Esophagus muscularis mucosa (tissue), 4 donors: Measurements from ENCODE around the gene ZFP1. TPM values are rescaled to one million over a fixed set of nuclear protein-coding genes. Genes with fewer than 3 reads are reported as not detected.
A peak's percentile ranks its signal among the peaks of the same experiment; 100 is the strongest.

Experiments used
- DNase-seq: peaks from one replicate; pipeline ENCODE4 v3.0.0-alpha.2; 2017; ENCODE audit errors: extremely low spot score
- H3K27ac ChIP-seq, 4 donors: fragments of 200-600 bp; sonication (generic); replicated peaks in 1 of 4; 1 replicate in 3 of 4; 2 replicates in 1 of 4; pipeline ENCODE4 v1.5.1; 2016 to 2019; ENCODE audit warnings: mild to moderate bottlenecking in 1 of 4
- H3K27me3 ChIP-seq, 4 donors: fragments of 200-600 bp; sonication (generic); one replicate each; pipeline versions ENCODE4 v1.5.1 to v1.6.0; 2016 to 2019
- H3K36me3 ChIP-seq, 4 donors: fragments of 200-600 bp; sonication (generic); one replicate each; pipeline ENCODE4 v1.5.1; 2016 to 2019
- H3K4me1 ChIP-seq, 4 donors: fragments of 200-600 bp; sonication (generic); one replicate each; pipeline ENCODE4 v1.5.1; 2016 to 2019
- H3K4me3 ChIP-seq, 4 donors: fragments of 200-600 bp; sonication (generic); 1 replicate in 2 of 4; 2 replicates in 2 of 4; pipeline ENCODE4 v1.5.1; 2016 to 2019; ENCODE audit warnings: mild to moderate bottlenecking in 4 of 4, moderate library complexity in 1 of 4
- H3K9me3 ChIP-seq, 4 donors: fragments of 200-600 bp; sonication (generic); 1 replicate in 3 of 4; 2 replicates in 1 of 4; pipeline ENCODE4 v1.5.1; 2016 to 2019
- EP300 ChIP-seq: sonication (generic); formaldehyde crosslinking; IDR thresholded peaks from one replicate; pipeline ENCODE4 v1.6.1; 2017; ENCODE audit warnings: antibody characterized with exemption
- POLR2A ChIP-seq: fragments of 450-650 bp; IDR thresholded peaks from one replicate; pipeline ENCODE4 v1.6.1; 2017; ENCODE audit warnings: antibody characterized with exemption, moderate library complexity, mild to moderate bottlenecking, low read depth
- POLR2AphosphoS5 ChIP-seq, 2 donors: sonication (generic); formaldehyde crosslinking; IDR thresholded peaks; one replicate each; pipeline ENCODE4 v1.6.1; 2017; ENCODE audit warnings: antibody characterized with exemption in 2 of 2
- WGBS: methylation state at CpG from one replicate; pipeline ENCODE4 v1.1.5; 2018; 5-methylcytosine and 5-hydroxymethylcytosine counted together
- intact Hi-C: fragments of 100-400 bp; cut with DNase I; formaldehyde crosslinking; loops from one replicate; pipeline ENCODE4 v1.15.1; 2023
- total RNA-seq, 4 donors: library from RNA; depleted of rRNA; stranded (reverse); fragments of >200 nt; gene quantifications; one replicate each; pipeline versions ENCODE4 v1.1.0 to v1.2.1, GENCODE V29; 2016
- TF ChIP-seq, protein P1 (sequence below), 3 experiments: fragments of 200-600 bp in 2 of 3; fragments of 450-650 bp in 1 of 3; sonication (generic) in 2 of 3; IDR thresholded peaks; one replicate each; pipeline ENCODE4 v1.5.1; 2017 to 2019; ENCODE audit warnings: antibody characterized with exemption in 3 of 3, mild to moderate bottlenecking in 2 of 3, moderate library complexity in 1 of 3

The ZFP1 gene
- total RNA-seq, 4 donors from 2014 or later = 8.4 to 17.4 (median 12.0) TPM

DNA sequence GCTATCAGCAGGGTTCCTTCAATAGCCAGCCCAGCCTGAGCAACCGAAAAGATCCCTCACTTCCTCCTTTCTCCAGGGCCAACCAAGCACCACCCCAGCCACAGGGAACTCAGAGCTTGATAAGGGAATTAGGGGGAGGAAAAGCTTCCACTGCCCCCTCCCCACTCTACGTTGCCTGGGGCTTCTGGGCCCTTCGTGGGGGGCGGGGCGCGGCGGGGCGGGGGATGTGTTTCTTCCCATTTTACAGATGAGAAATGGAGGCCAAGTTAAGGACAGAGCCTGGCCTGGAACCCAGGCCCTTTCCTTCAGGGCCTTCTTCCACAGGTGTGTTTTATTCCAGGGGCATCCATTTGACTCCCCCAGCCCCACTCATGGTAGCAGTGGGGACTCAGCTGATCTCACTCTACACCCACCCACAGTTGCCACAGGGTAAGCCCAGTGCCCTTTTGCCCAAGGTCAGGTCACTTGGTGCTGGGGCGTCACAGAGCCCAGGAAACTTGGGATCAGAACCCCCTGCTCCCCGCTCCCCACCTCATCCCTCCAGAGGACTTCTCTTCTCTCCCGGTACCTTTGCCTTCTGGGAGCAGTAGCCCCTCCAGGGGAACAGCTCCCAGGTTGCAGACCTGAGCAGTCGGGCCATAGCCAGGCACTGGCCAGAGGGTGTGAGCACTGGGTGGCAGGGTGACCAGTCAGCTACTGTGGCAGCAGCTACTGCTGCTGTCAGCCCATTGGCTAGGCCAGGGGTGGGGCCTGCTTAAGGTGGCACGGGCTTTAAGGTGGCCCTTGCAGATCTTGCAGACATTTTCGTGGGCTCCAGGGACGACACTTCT, 32.0 kb upstream of the ZFP1 start, which contains the start of gene LDHD:
TSS of gene LDHD (minus strand) at position 700 of the 830 bp plus-strand sequence. CDS start at position 640, 60 bp downstream.
- no peak for DNase-seq
- peak within 1 kb of the TSS; percentile 57 to 69 (median 60) for H3K4me3 ChIP-seq
- TF ChIP-seq POLR2A (no peak), EP300 (no peak), POLR2AphosphoS5 (IDR thresholded peaks at IDR 0.05) (peak; percentile 85 to 89)
- 39% methylated on average over 11 of the region's 15 CpGs for WGBS
- H3K27ac ChIP-seq = peak within 1 kb of the TSS; percentile 10 to 73 (median 52)
- no peaks in the 10 kb centered on the region for H3K27me3 ChIP-seq
- intact Hi-C loops = no loop called here
- H3K9me3 ChIP-seq = peaks cover 0 to under 1% (median 0%) of the 10 kb centered on the region in 4 donors
- H3K36me3 ChIP-seq = peaks cover 0 to 13% (median 6%) of the 10 kb centered on the region in 4 donors
- H3K4me1 ChIP-seq = peaks cover 31 to 45% (median 40%) of the 10 kb centered on the region in 4 donors

DNA sequence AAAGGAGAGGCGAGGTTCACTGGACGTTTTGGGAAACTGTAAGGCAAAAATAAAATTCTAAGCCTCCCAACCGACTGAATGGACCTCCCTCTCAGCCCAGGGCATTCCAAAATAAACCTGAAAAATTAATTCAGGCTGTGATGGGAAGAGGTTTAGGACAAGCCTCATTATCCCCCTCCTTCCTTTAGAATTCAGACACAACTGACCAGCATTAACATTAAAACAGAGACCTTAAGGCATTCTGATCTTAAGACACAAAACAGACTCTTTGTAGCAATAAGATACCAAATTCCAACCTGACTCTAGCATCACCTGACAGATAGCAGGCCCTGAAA, 31.4 kb upstream of the ZFP1 start:
- intact Hi-C loops = no loop called here
- Histone ChIP-seq H3K27me3 (no peaks in the 10 kb centered on the region), H3K9me3 (peaks cover 0 to 6% (median 2%) of the 10 kb centered on the region in 4 donors), H3K36me3 (peaks cover 0 to 13% (median 6%) of the 10 kb centered on the region in 4 donors), H3K4me1 (peaks cover 25 to 40% (median 35%) of the 10 kb centered on the region in 4 donors), H3K4me3 (peak overlapping the region; percentile 57 to 69 (median 60)), H3K27ac (peak overlapping the region in 2 of 4 donors; percentile 46 to 73)
- WGBS = 37% methylated on average over 3 of the region's 3 CpGs
- TF ChIP-seq POLR2A (no peak), POLR2AphosphoS5 (IDR thresholded peaks at IDR 0.05) (no peak), EP300 (no peak)
- TF ChIP-seq, protein P1, sequence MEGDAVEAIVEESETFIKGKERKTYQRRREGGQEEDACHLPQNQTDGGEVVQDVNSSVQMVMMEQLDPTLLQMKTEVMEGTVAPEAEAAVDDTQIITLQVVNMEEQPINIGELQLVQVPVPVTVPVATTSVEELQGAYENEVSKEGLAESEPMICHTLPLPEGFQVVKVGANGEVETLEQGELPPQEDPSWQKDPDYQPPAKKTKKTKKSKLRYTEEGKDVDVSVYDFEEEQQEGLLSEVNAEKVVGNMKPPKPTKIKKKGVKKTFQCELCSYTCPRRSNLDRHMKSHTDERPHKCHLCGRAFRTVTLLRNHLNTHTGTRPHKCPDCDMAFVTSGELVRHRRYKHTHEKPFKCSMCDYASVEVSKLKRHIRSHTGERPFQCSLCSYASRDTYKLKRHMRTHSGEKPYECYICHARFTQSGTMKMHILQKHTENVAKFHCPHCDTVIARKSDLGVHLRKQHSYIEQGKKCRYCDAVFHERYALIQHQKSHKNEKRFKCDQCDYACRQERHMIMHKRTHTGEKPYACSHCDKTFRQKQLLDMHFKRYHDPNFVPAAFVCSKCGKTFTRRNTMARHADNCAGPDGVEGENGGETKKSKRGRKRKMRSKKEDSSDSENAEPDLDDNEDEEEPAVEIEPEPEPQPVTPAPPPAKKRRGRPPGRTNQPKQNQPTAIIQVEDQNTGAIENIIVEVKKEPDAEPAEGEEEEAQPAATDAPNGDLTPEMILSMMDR (IDR thresholded peaks at IDR 0.05) = no peak
- DNase-seq = no peak

DNA sequence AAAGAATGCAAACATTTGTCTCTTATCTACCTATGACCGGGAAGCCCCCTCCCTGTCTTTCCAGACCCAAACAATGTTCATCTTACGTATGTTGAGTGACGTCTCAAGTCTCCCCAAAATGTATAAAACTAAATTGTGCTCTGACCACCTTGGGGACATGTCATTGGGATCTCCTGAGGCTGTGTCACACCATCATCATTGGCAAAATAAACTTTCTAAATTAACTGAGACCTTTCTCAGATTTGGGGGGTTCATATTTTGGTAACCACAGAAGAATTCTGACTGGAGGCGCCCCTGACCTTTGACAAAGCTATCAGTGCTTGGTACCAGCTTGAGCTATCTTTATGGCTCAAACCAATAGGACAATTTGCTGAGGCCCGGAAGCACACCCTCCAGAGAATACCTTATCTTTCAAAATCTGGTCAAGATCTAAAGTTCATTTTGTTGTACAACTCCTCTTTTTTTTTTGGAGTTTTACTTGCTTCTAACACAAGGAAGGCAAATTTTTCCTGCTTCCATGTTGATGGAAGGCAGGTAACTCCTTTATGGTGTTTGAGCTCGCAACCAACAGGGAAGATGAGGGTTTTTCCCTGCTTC, 29.3 kb upstream of the ZFP1 start:
- peaks cover 0 to 5% (median 1%) of the 10 kb centered on the region in 4 donors for H3K36me3 ChIP-seq
- peaks cover 0 to 13% (median 6%) of the 10 kb centered on the region in 4 donors for H3K9me3 ChIP-seq
- intact Hi-C loops = no loop called here
- DNase-seq = no peak
- peaks cover 20 to 24% (median 22%) of the 10 kb centered on the region in 4 donors for H3K4me1 ChIP-seq
- TF ChIP-seq EP300 (no peak), POLR2AphosphoS5 (IDR thresholded peaks at IDR 0.05) (no peak), POLR2A (no peak)
- TF ChIP-seq, protein P1 (IDR thresholded peaks at IDR 0.05) = no peak
- H3K27ac ChIP-seq = no peak overlapping the region
- no peak overlapping the region for H3K4me3 ChIP-seq
- 87% methylated on average over 6 of the region's 6 CpGs for WGBS
- no peaks in the 10 kb centered on the region for H3K27me3 ChIP-seq

DNA sequence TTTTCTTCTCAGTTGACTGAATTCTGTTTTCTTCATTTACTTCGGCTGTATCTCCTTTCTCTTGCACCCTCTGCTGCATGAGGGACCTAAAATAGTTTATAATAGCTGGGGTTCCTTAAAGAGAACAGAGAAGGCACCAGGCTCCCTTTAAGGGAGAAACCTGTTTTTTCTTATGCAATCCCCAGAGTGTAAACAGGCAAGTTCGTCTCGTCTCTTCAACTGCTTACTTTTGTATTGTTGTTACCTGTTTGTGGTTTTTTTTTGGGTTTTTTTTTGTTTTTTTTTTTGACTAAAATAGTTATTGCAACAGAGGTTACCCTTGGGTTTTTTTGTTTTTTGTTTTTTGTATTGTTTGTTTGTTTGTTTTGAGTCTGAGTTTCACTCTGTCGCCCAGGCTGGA, 28.1 kb upstream of the ZFP1 start:
- DNase-seq = no peak
- WGBS = 87% methylated on average over 4 of the region's 4 CpGs
- TF ChIP-seq, protein P1 (IDR thresholded peaks at IDR 0.05) = no peak
- TF ChIP-seq POLR2AphosphoS5 (IDR thresholded peaks at IDR 0.05) (no peak), POLR2A (no peak), EP300 (no peak)

DNA sequence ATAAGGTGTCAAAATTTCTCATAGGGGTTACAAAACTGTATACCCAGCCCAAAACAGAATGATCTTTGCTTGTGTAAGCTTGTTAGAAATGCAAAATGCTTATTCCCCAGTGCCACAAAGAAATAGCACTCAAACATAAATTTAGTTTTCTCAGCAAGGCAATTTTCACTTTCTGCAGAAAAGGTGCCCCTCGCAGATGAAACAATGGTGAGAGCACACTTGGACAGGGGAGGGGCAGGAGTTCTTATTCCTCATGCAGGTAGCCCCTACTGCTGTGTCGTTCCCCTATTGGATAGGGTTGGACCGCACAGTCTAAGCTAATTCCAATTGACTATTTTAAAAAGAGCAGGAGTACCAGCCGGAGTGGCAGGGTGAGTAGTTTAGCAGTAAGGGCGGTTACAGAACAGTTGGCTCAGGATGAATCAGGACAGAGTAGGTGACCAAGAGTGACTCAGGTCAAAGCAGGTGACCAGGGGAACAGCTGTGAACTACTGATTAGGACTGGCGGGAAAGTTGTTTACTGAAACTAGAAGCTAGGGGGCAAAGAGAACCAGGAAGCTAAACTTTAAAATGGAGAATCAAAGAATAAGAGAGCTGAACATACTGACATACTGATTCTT, 26.3 kb upstream of the ZFP1 start:
- intact Hi-C loops = no loop called here
- 93% methylated on average over 6 of the region's 6 CpGs for WGBS
- no peak overlapping the region for H3K4me3 ChIP-seq
- H3K27ac ChIP-seq = no peak overlapping the region
- no peak for DNase-seq
- H3K27me3 ChIP-seq = no peaks in the 10 kb centered on the region
- peaks cover 0 to 13% (median 6%) of the 10 kb centered on the region in 4 donors for H3K9me3 ChIP-seq
- H3K4me1 ChIP-seq = peaks cover 0 to 1% (median under 1%) of the 10 kb centered on the region in 4 donors
- H3K36me3 ChIP-seq = no peaks in the 10 kb centered on the region
- no peak for TF ChIP-seq POLR2A
- TF ChIP-seq, protein P1 (IDR thresholded peaks at IDR 0.05) = no peak
- TF ChIP-seq POLR2AphosphoS5 (IDR thresholded peaks at IDR 0.05) = no peak
- TF ChIP-seq EP300 = no peak

More for the DNA sequence above, 28.1 kb upstream of the ZFP1 start:
- H3K4me3 ChIP-seq = no peak overlapping the region
- H3K27me3 ChIP-seq = no peaks in the 10 kb centered on the region
- intact Hi-C loops = no loop called here
- H3K9me3 ChIP-seq = peaks cover 0 to 13% (median 6%) of the 10 kb centered on the region in 4 donors
- H3K27ac ChIP-seq = no peak overlapping the region
- no peaks in the 10 kb centered on the region for H3K36me3 ChIP-seq
- peaks cover 16 to 19% (median 18%) of the 10 kb centered on the region in 4 donors for H3K4me1 ChIP-seq
